Measurements from ENCODE around the gene ATXN1.

The ATXN1 gene

GRCh38 chr6:16523606-16524379 lies 237.5 kb downstream of the ATXN1 start:
- ATAC-seq = no peak

GRCh38 chr6:16522937-16523336 lies 238.3 kb downstream of the ATXN1 start:
- no peak for ATAC-seq

- no peak for ATAC-seq
Observed at GRCh38 chr6:16521528-16521927, 239.7 kb downstream of the ATXN1 start.

GRCh38 chr6:16519265-16520242 lies 241.7 kb downstream of the ATXN1 start:
- no peak for ATAC-seq

- no peak for ATAC-seq
Observed at GRCh38 chr6:16518265-16518664, 243.0 kb downstream of the ATXN1 start.

GRCh38 chr6:16514249-16514648 lies 247.0 kb downstream of the ATXN1 start:
- ATAC-seq = peak; percentile 30 to 33

GRCh38 chr6:16512544-16513290 lies 248.5 kb downstream of the ATXN1 start:
- peak in 1 of 2 donors; percentile 19 for ATAC-seq

GRCh38 chr6:16511723-16512489 lies 249.4 kb downstream of the ATXN1 start:
- peak; percentile 45 to 50 for ATAC-seq

- ATAC-seq = peak; percentile 76 to 80
Observed at GRCh38 chr6:16511040-16511660, 250.1 kb downstream of the ATXN1 start.

GRCh38 chr6:16510245-16510644 lies 251.0 kb downstream of the ATXN1 start:
- ATAC-seq = no peak

GRCh38 chr6:16508959-16509358 lies 252.3 kb downstream of the ATXN1 start:
- ATAC-seq = no peak

- no peak for ATAC-seq
Observed at GRCh38 chr6:16505711-16506357, 255.4 kb downstream of the ATXN1 start.

- ATAC-seq = no peak
Observed at GRCh38 chr6:16504609-16505008, 256.7 kb downstream of the ATXN1 start.

GRCh38 chr6:16503970-16504415 lies 257.3 kb downstream of the ATXN1 start:
- ATAC-seq = peak; percentile 46 to 63

- ATAC-seq = no peak
Observed at GRCh38 chr6:16503241-16503775, 258.0 kb downstream of the ATXN1 start.

- ATAC-seq = no peak
Observed at GRCh38 chr6:16498957-16499356, 262.3 kb downstream of the ATXN1 start.

GRCh38 chr6:16498237-16498636 lies 263.0 kb downstream of the ATXN1 start:
- ATAC-seq = peak; percentile 25 to 66

- no peak for ATAC-seq
Observed at GRCh38 chr6:16496991-16497801, 264.1 kb downstream of the ATXN1 start.

- ATAC-seq = peak in 1 of 2 donors; percentile 38
Observed at GRCh38 chr6:16496210-16496609, 265.1 kb downstream of the ATXN1 start.

- ATAC-seq = peak; percentile 64 to 68
Observed at GRCh38 chr6:16494793-16495192, 266.5 kb downstream of the ATXN1 start.
